HG03108 (cell line): ENCODE measurements around the gene DNAJC22.
A peak's percentile ranks its signal among the peaks of the same experiment; 100 is the strongest.
"Not testable (repeated sequence)": the region's sequence is repeated elsewhere in the genome, so short reads cannot be mapped to it uniquely, and the experiment has no call there.

ENCODE experiments used
- ATAC-seq: cut with Tn5 transposase; IDR thresholded peaks from one replicate; pipeline ENCODE4 v1.9.1; 2021; ENCODE audit warnings: moderate library complexity; ENCODE audit not compliant: unreplicated experiment

The DNAJC22 gene

DNA sequence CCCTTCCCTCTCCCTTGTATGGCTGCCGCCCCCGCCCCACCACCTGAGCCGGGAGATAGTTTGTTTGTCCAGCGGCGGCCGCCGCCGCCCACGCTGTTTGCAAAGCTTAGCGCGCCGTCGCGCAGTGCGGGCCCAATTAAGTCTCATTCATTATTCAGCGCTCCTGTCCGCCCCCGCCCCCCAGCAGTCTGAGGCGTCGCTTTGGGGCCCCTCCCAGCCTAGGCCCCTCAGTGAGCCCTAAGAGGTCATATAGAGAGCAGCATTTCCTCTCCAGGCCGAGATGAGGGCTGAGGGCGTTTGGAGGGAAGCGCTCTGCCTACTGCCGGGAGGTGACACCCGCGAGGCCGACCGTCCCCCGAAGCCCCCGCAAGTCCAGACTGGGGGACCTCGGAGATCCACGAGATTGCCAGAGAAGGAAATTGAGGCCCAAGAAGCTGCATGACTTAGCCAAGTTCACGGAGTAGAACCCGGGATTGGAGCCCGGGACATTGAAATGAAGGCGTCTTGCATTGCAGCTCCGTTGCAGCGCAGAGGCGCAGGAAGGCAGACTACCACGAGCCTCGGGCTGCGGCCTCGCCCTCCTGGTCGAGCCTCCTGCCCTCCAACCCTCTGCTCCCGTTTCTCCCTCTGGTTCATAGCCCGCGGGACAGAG lies at the start of gene DNAJC22:
TSS of gene DNAJC22 (plus strand) at position 230 of the 652 bp plus-strand sequence. CDS start 1,985 bp downstream, outside the sequence.
- no peak for ATAC-seq

GRCh38 chr12:49297695-49298060 lies 49.0 kb upstream of the DNAJC22 start:
- ATAC-seq, result no peak

GRCh38 chr12:49298160-49298559 lies 48.5 kb upstream of the DNAJC22 start:
- no peak for ATAC-seq

DNA sequence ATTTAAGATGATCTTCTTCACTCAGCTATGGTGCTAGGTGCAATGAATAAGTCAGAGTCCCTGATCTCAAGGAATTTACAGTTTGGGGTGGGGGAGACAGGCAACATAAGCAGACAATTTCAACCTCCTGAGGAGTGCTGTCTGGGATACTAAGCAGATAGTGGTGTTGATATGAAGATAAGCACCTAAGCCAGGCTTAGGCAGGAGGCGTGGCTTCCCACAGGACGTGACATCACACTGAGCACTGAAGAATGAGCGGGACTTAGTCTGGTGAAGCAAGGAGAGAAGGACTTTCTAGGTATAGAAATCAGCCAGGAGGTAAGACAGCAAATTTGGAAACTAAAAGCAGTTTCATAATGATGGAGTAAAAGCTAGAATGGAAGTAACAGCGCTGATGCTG lies 44.9 kb upstream of the DNAJC22 start:
- ATAC-seq, result no peak

GRCh38 chr12:49304161-49304560 lies 42.5 kb upstream of the DNAJC22 start:
- ATAC-seq, result no peak

DNA sequence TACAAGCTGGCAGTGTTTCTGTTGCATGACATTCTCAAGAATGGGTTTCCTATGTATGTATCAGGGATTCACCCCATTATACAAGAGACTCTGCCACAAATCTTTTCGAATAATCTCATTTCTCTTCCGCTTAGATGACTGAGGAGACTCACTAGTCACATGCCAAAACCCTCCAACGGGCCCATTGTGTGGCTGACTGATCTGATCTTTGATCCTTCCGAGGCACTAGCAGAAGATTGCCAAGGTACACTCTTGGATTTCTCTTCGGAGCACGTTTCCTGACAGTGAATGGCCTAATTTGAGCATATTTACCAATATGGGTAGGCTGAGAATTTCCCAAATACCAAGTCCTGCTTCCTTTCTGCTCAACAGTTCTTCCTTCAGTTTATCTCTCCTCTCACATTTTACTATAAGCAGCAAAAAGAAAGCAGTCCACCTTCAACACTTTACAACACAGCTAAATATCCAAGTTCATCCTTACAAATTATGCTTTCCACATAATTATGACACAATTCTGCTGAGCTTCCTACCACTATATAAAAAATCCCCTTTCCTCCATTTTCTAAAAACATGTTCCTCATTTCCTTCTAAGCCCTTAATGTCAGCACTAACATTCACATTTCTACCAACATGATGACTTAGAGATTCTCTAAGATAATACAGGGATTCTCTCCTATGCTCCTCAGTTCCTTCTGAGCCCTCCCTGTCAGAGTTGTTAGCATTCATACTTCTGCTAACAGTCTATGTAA lies 40.8 kb upstream of the DNAJC22 start:
- no peak for ATAC-seq

- ATAC-seq, result no peak
These were observed 37.3 kb upstream of the DNAJC22 start for GRCh38 chr12:49309386-49309785.

- ATAC-seq, result not testable (repeated sequence)
These were observed 36.2 kb upstream of the DNAJC22 start for GRCh38 chr12:49310451-49311000.

- ATAC-seq, result no peak
These were observed 31.9 kb upstream of the DNAJC22 start for GRCh38 chr12:49314811-49315210.

DNA sequence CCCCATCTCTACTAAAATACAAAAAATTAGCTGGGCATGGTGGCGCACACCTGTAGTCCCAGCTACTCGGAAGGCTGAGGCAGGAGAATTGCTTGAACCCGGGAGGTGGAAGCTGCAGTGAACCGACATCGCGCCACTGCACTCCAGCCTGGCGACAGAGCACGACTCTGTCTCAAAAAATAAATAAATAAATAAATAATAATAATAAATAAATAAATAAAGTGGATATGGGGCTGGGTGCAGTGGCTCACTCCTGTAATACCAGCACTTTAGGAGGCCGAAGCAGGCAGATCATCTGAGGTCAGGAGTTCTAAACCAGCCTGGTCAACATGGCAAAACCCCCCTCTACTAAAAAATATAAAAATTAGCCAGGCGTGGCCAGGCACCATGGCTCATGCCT lies 29.6 kb upstream of the DNAJC22 start:
- not testable (repeated sequence) for ATAC-seq

- not testable (repeated sequence) for ATAC-seq
These were observed 26.1 kb upstream of the DNAJC22 start for GRCh38 chr12:49320411-49321103.

DNA sequence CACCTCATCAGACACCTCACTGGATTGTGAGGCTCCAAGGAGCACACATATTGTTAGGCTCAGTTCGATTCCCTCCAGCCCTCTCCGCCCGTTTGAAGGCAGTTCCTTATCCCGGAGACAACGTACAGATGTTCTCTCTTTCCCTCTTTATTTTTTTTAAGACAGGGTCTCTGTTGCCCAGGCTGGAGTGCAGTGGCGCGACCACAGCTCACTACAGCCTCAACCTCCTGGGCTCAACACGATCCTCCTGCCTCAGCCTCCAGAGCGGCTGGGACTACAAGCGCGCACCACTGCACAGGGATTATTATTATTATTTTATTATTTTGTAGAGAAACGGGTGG lies 24.4 kb upstream of the DNAJC22 start:
- ATAC-seq, result no peak

DNA sequence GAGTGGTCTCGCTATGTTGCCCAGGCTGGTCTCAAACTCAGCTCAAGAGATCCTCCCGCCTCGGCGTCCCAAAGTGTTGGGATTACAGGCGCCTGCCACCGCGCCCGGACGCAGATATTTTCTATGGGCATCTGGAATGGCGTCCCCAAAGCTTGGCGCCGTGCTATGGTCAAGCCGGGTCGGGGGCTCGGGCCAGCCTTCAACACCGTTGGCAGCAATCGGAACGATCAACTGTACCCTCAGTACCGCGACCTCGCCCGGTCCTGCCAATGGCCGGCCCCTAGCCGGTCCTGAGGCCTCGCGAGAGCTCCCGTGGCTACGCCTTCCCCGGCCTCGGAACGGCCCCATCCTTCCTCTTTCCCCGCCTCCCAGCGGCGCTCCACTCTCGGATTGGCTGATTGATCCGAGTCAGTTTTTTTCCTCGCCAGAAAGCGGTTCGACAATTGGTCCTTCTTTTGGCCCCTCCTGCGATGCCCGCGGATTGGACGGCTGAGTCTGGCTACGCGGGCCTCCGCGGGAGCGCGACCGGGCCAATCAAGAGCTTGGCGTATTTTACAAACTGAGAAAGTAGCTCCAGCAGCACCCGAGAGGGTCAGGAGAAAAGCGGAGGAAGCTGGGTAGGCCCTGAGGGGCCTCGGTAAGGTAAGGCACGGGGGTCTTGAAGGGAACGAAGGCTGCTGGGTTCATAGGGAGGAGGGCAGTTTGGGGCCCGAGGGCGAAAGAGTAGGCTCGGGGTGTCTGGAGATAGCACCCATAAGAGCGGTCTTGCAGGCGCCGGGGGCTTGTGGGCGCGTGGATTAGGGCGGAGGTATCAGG lies 23.8 kb upstream of the DNAJC22 start, which contains the start of gene TROAP:
TSS of gene TROAP (plus strand) at position 548 of the 816 bp plus-strand sequence. CDS start 354 bp downstream, outside the sequence.
- peak; percentile 98 for ATAC-seq

DNA sequence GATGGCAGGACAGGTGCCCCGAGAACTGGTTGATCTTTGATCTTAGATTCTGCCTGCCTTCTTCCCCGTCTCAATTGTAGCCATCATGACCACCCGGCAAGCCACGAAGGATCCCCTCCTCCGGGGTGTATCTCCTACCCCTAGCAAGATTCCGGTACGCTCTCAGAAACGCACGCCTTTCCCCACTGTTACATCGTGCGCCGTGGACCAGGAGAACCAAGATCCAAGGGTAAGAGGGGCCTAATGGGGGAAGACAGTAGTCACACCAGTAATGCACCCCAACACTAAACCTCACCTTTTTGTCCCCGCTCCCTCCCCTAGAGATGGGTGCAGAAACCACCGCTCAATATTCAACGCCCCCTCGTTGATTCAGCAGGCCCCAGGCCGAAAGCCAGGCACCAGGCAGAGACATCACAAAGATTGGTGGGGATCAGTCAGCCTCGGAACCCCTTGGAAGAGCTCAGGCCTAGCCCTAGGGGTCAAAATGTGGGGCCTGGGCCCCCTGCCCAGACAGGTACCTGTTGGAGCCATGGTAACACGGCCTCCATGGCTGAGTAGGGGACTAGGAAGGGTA lies 23.1 kb upstream of the DNAJC22 start:
- ATAC-seq, result no peak

- no peak for ATAC-seq
These were observed 21.1 kb upstream of the DNAJC22 start for GRCh38 chr12:49325606-49326005.

- ATAC-seq, result no peak
These were observed 19.3 kb upstream of the DNAJC22 start for GRCh38 chr12:49327368-49327767.

- no peak for ATAC-seq
These were observed 18.8 kb upstream of the DNAJC22 start for GRCh38 chr12:49327887-49328286.

- no peak for ATAC-seq
These were observed 17.9 kb upstream of the DNAJC22 start for GRCh38 chr12:49328816-49329215.

DNA sequence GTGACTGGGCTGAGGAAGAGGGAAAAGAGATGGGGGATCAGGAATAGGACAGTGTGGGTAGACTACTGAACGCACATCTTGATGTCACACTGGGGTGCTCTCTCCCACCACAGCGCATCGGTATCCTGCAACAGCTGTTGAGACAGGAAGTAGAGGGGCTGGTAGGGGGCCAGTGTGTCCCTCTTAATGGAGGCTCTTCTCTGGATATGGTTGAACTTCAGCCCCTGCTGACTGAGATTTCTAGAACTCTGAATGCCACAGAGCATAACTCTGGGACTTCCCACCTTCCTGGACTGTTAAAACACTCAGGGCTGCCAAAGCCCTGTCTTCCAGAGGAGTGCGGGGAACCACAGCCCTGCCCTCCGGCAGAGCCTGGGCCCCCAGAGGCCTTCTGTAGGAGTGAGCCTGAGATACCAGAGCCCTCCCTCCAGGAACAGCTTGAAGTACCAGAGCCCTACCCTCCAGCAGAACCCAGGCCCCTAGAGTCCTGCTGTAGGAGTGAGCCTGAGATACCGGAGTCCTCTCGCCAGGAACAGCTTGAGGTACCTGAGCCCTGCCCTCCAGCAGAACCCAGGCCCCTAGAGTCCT lies 16.6 kb upstream of the DNAJC22 start:
- no peak for ATAC-seq
